RWPE2 (cell line): ENCODE data around the gene ZAP70.
A peak's percentile ranks its signal among the peaks of the same experiment; 100 is the strongest.

Experiments used
- ATAC-seq: fragments of 200-7000 bp; cut with Tn5 transposase; 3 replicates; pipeline ENCODE4 v1.9.1; 2021; ENCODE audit warnings: low read depth
- DNase-seq: peaks from one replicate; pipeline ENCODE4 v3.0.0-alpha.2; 2020; ENCODE audit warnings: low spot score
- H3K27ac ChIP-seq: fragments of 450-650 bp; 2 replicates; pipeline ENCODE4 v1.5.1; 2017; ENCODE audit warnings: mild to moderate bottlenecking; ENCODE audit not compliant: poor library complexity, severe bottlenecking
- H3K27me3 ChIP-seq: fragments of 250-450 bp; sonication (Bioruptor Pico); 2 replicates; pipeline ENCODE4 v1.5.1; 2021; ENCODE audit warnings: mild to moderate bottlenecking, moderate library complexity; ENCODE audit not compliant: insufficient read depth, poor library complexity, severe bottlenecking
- H3K36me3 ChIP-seq: fragments of 250-450 bp; sonication (Bioruptor Pico); 2 replicates; pipeline ENCODE4 v1.5.1; 2020; ENCODE audit warnings: low read depth, mild to moderate bottlenecking, moderate library complexity
- H3K4me1 ChIP-seq: fragments of 250-450 bp; sonication (Bioruptor Pico); 2 replicates; pipeline ENCODE4 v1.5.1; 2021; ENCODE audit warnings: mild to moderate bottlenecking, moderate library complexity; ENCODE audit not compliant: insufficient read depth, poor library complexity, severe bottlenecking
- H3K4me3 ChIP-seq: fragments of 250-450 bp; sonication (Bioruptor Pico); 2 replicates; pipeline ENCODE4 v1.5.1; 2021; ENCODE audit warnings: mild to moderate bottlenecking, moderate library complexity; ENCODE audit not compliant: severe bottlenecking
- H3K9me3 ChIP-seq: fragments of 250-450 bp; sonication (Bioruptor Pico); 2 replicates; pipeline ENCODE4 v1.5.1; 2021; ENCODE audit warnings: mild to moderate bottlenecking, moderate library complexity; ENCODE audit not compliant: severe bottlenecking
- CTCF ChIP-seq: fragments of 450-650 bp; IDR thresholded peaks from one replicate; pipeline ENCODE4 v1.5.1; 2017; ENCODE audit warnings: mild to moderate bottlenecking, moderate library complexity; ENCODE audit not compliant: poor library complexity, severe bottlenecking

ZAP70 gene

GRCh38 chr2:97697252-97698235, 15.8 kb upstream of the ZAP70 start:
- Histone ChIP-seq H3K4me3 (no peak overlapping the region), H3K27me3 (no peaks in the 10 kb centered on the region), H3K9me3 (peaks cover 6% of the 10 kb centered on the region), H3K36me3 (no peaks in the 10 kb centered on the region), H3K27ac (no peak overlapping the region), H3K4me1 (no peaks in the 10 kb centered on the region)
- DNase-seq (no peak), ATAC-seq (peak; percentile 87)
- TF ChIP-seq CTCF, result peak; percentile 95

- ATAC-seq (no peak), DNase-seq (no peak)
- H3K4me3 ChIP-seq, result no peak overlapping the region
- H3K36me3 ChIP-seq, result no peaks in the 10 kb centered on the region
- no peaks in the 10 kb centered on the region for H3K4me1 ChIP-seq
- no peaks in the 10 kb centered on the region for H3K9me3 ChIP-seq
- H3K27ac ChIP-seq, result no peak overlapping the region
- TF ChIP-seq CTCF, result no peak
- H3K27me3 ChIP-seq, result no peaks in the 10 kb centered on the region
Observed at GRCh38 chr2:97698530-97698929, 14.8 kb upstream of the ZAP70 start.

GRCh38 chr2:97699765-97700444, 13.5 kb upstream of the ZAP70 start:
- peak; percentile 66 for TF ChIP-seq CTCF
- Histone ChIP-seq H3K27ac (no peak overlapping the region), H3K36me3 (no peaks in the 10 kb centered on the region), H3K27me3 (no peaks in the 10 kb centered on the region), H3K4me3 (no peak overlapping the region), H3K9me3 (no peaks in the 10 kb centered on the region), H3K4me1 (no peaks in the 10 kb centered on the region)
- ATAC-seq (peak; percentile 80), DNase-seq (no peak)

- DNase-seq, result no peak
- Histone ChIP-seq H3K9me3 (no peaks in the 10 kb centered on the region), H3K27ac (no peak overlapping the region), H3K4me3 (no peak overlapping the region), H3K27me3 (no peaks in the 10 kb centered on the region), H3K4me1 (no peaks in the 10 kb centered on the region), H3K36me3 (no peaks in the 10 kb centered on the region)
- no peak for ATAC-seq
- TF ChIP-seq CTCF, result no peak
Observed at GRCh38 chr2:97701186-97701585, 12.2 kb upstream of the ZAP70 start.
